Measurements from ENCODE around the gene THEMIS. TPM values are rescaled to one million over a fixed set of nuclear protein-coding genes. Genes with fewer than 3 reads are reported as not detected.

THEMIS gene
- total RNA-seq, 2 donors from 2014 or later: not detected

DNA sequence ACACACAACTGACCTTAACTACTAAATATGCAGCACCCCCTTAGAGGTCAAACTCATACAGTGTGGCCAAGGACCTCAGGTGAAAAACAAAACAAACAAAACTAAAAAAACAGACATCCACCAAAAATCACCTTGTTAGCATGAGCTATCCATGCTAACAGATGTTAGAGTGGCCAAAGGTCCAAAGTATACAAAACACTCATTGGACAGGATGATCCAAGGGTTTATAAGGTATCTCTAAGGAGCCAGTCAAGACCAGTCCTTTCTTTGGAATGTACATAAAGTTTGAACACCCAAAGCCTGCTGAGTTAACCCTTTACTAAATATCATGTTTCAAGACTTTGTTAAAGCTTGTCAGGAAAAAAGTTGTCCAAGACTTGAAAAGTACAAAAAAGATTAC, 35.8 kb downstream of the THEMIS start:
- Mint-ChIP-seq H3K4me3 (no peak overlapping the region), H3K36me3 (ENCODE audit: low read depth) (no peaks in the 10 kb centered on the region), H3K9me3 (no peaks in the 10 kb centered on the region), H3K27me3 (ENCODE audit: insufficient read depth) (no peaks in the 10 kb centered on the region), H3K4me1 (peaks cover 2% of the 10 kb centered on the region), H3K27ac (no peak overlapping the region)
- no peak overlapping the region for H3K9ac ChIP-seq (ENCODE audit: extremely low read depth, low read length, poor library complexity, severe bottlenecking)
- no peaks in the 10 kb centered on the region for H3K9me3 ChIP-seq (ENCODE audit: control insufficient read depth, low read length)
- no peak for DNase-seq
- H3K27me3 ChIP-seq (ENCODE audit: control insufficient read depth, insufficient read depth, low read length, poor library complexity, severe bottlenecking): no peaks in the 10 kb centered on the region
- H3K4me1 ChIP-seq (ENCODE audit: control insufficient read depth, insufficient read depth, low read length): no peaks in the 10 kb centered on the region
- H3K4me3 ChIP-seq (ENCODE audit: low read length): no peak overlapping the region
- TF ChIP-seq CTCF (conservative IDR thresholded peaks at IDR 0.05): no peak
- H3K27ac ChIP-seq (ENCODE audit: low read depth, low read length): no peak overlapping the region
- no peaks in the 10 kb centered on the region for H3K36me3 ChIP-seq (ENCODE audit: control insufficient read depth, insufficient read depth, low read length)

DNA sequence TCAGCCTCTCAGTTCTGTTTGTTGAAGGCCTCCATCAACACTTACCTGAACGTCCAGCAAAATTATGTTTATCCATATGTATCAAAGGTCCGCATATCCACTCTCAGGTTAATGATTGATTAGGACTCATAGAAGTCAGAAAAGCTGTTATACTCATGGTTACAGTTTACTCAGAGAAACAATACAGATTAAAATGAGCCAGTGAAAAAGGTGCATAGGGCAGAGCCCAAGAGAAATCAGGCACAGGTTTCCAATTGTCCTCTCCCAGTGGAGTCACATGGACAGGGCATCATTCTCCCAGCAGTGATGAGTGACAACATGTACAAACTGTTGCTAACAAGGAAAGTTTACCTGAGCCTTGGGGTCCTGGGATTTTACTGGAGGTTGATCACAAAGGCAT, 36.2 kb downstream of the THEMIS start:
- H3K27ac Mint-ChIP-seq: no peak overlapping the region
- DNase-seq: no peak
- TF ChIP-seq CTCF (conservative IDR thresholded peaks at IDR 0.05): no peak
- no peak overlapping the region for H3K9ac ChIP-seq (ENCODE audit: extremely low read depth, low read length, poor library complexity, severe bottlenecking)
- H3K36me3 Mint-ChIP-seq (ENCODE audit: low read depth): no peaks in the 10 kb centered on the region
- H3K27me3 Mint-ChIP-seq (ENCODE audit: insufficient read depth): no peaks in the 10 kb centered on the region
- H3K27ac ChIP-seq (ENCODE audit: low read depth, low read length): no peak overlapping the region
- no peaks in the 10 kb centered on the region for H3K36me3 ChIP-seq (ENCODE audit: control insufficient read depth, insufficient read depth, low read length)
- peaks cover 1% of the 10 kb centered on the region for H3K4me1 Mint-ChIP-seq
- no peaks in the 10 kb centered on the region for H3K9me3 Mint-ChIP-seq
- H3K27me3 ChIP-seq (ENCODE audit: control insufficient read depth, insufficient read depth, low read length, poor library complexity, severe bottlenecking): no peaks in the 10 kb centered on the region
- no peak overlapping the region for H3K4me3 Mint-ChIP-seq
- H3K4me1 ChIP-seq (ENCODE audit: control insufficient read depth, insufficient read depth, low read length): no peaks in the 10 kb centered on the region
- H3K9me3 ChIP-seq (ENCODE audit: control insufficient read depth, low read length): no peaks in the 10 kb centered on the region
- 86 to 87% methylated on average over 1 to 2 of the region's 2 CpGs for WGBS, 2 experiments (ENCODE audit: insufficient coverage in 1 of 2, insufficient read length in 1 of 2)
- H3K4me3 ChIP-seq (ENCODE audit: low read length): no peak overlapping the region

GRCh38 chr6:127860723-127861122, 40.1 kb downstream of the THEMIS start:
- Mint-ChIP-seq H3K27me3 (ENCODE audit: insufficient read depth) (no peaks in the 10 kb centered on the region), H3K27ac (no peak overlapping the region), H3K36me3 (ENCODE audit: low read depth) (no peaks in the 10 kb centered on the region), H3K9me3 (no peaks in the 10 kb centered on the region), H3K4me1 (peaks cover 4% of the 10 kb centered on the region), H3K4me3 (no peak overlapping the region)
- H3K9me3 ChIP-seq (ENCODE audit: control insufficient read depth, low read length): no peaks in the 10 kb centered on the region
- TF ChIP-seq CTCF (conservative IDR thresholded peaks at IDR 0.05): no peak
- H3K27ac ChIP-seq (ENCODE audit: low read depth, low read length): no peak overlapping the region
- H3K9ac ChIP-seq (ENCODE audit: extremely low read depth, low read length, poor library complexity, severe bottlenecking): no peak overlapping the region
- 94% methylated on average over 2 of the region's 2 CpGs; no CpG with 5 or more reads in 1 of the 2 experiments for WGBS, 2 experiments (ENCODE audit: insufficient coverage in 1 of 2, insufficient read length in 1 of 2)
- H3K27me3 ChIP-seq (ENCODE audit: control insufficient read depth, insufficient read depth, low read length, poor library complexity, severe bottlenecking): no peaks in the 10 kb centered on the region
- DNase-seq: no peak
- no peaks in the 10 kb centered on the region for H3K36me3 ChIP-seq (ENCODE audit: control insufficient read depth, insufficient read depth, low read length)
- no peaks in the 10 kb centered on the region for H3K4me1 ChIP-seq (ENCODE audit: control insufficient read depth, insufficient read depth, low read length)
- no peak overlapping the region for H3K4me3 ChIP-seq (ENCODE audit: low read length)
